Stomach (tissue), 9 donors: Measurements from ENCODE around the gene IRF2BP2. TPM values are rescaled to one million over a fixed set of nuclear protein-coding genes. Genes with fewer than 3 reads are reported as not detected.
A peak's percentile ranks its signal among the peaks of the same experiment; 100 is the strongest.

Experiments used
- DNase-seq, 2 donors: peaks; one replicate each; pipeline versions ENCODE4 v3.0.0 to v3.0.0-alpha.2; 2013 to 2019
- H3K27ac ChIP-seq, 5 donors: fragments of 200-600 bp in 4 of 5; sonication (generic) in 4 of 5; one replicate each; pipeline ENCODE4 v1.5.1; 2013 to 2019; ENCODE audit warnings: mild to moderate bottlenecking in 1 of 5, moderate library complexity in 1 of 5
- H3K27me3 ChIP-seq, 3 donors: fragments of 200-600 bp; sonication (generic); one replicate each; pipeline ENCODE4 v1.5.1; 2017 to 2019; ENCODE audit warnings: mixed run types in 1 of 3
- H3K36me3 ChIP-seq, 4 donors: fragments of 200-600 bp; sonication (generic); 1 replicate in 3 of 4; 2 replicates in 1 of 4; pipeline ENCODE4 v1.5.1; 2016 to 2019
- H3K4me1 ChIP-seq, 4 donors: fragments of 200-600 bp; sonication (generic); one replicate each; pipeline ENCODE4 v1.5.1; 2016 to 2019
- H3K4me3 ChIP-seq, 4 donors: fragments of 200-600 bp; sonication (generic) in 3 of 4; one replicate each; pipeline ENCODE4 v1.5.1; 2016 to 2019; ENCODE audit warnings: mild to moderate bottlenecking in 1 of 4
- H3K9me3 ChIP-seq, 4 donors: fragments of 200-600 bp; sonication (generic); one replicate each; pipeline ENCODE4 v1.5.1; 2016 to 2019
- EP300 ChIP-seq: sonication (generic); formaldehyde crosslinking; IDR thresholded peaks from one replicate; pipeline ENCODE4 v1.6.1; 2017; ENCODE audit warnings: antibody characterized with exemption
- POLR2A ChIP-seq, 4 donors: fragments of 450-650 bp; IDR thresholded peaks; one replicate each; pipeline ENCODE4 v1.6.1; 2016; ENCODE audit warnings: antibody characterized with exemption in 4 of 4, control low read depth in 2 of 4, mild to moderate bottlenecking in 1 of 4, moderate library complexity in 1 of 4
- POLR2AphosphoS5 ChIP-seq, 3 donors: sonication (generic); formaldehyde crosslinking; IDR thresholded peaks; one replicate each; pipeline ENCODE4 v1.6.1; 2016; ENCODE audit warnings: antibody characterized with exemption in 3 of 3
- WGBS, 5 donors: extraction: QIAGEN DNeasy Blood & Tissue Kit in 3 of 5; methylation state at CpG; one replicate each; pipeline versions ENCODE4 v1.1.5 to v1.1.7; 2013 to 2018; 5-methylcytosine and 5-hydroxymethylcytosine counted together
- intact Hi-C: fragments of 100-400 bp; cut with DNase I; formaldehyde crosslinking; loops from one replicate; pipeline ENCODE4 v1.15.1; 2023; ENCODE audit warnings: low total_unique reads
- polyA plus RNA-seq, 3 donors: library from polyadenylated mRNA; stranded (reverse); fragments of 200-250 nt; gene quantifications; one replicate each; pipeline ENCODE4 v1.2.3, GENCODE V29; 2013
- total RNA-seq, 5 donors: library from RNA; depleted of rRNA; stranded (reverse); fragments of >200 nt; gene quantifications; one replicate each; pipeline versions ENCODE4 v1.1.0 to v1.2.3, GENCODE V29; 2014 to 2016
- TF ChIP-seq, protein P1 (sequence below), 7 experiments: fragments of 450-650 bp in 4 of 7; fragments of 200-600 bp in 3 of 7; sonication (generic) in 3 of 7; IDR thresholded peaks; one replicate each; pipeline ENCODE4 v1.5.1; 2016 to 2019; ENCODE audit warnings: antibody characterized with exemption in 7 of 7, control low read depth in 2 of 7, mild to moderate bottlenecking in 1 of 7
- donor health status: healthy with polysubstance abuse.
- donor health status: Bipolar disorder and iron deficiency.
- donor health status: healthy.

IRF2BP2 gene
- total and polyA plus RNA-seq, 8 donors: 39.6 to 218 (median 63.1) TPM

DNA sequence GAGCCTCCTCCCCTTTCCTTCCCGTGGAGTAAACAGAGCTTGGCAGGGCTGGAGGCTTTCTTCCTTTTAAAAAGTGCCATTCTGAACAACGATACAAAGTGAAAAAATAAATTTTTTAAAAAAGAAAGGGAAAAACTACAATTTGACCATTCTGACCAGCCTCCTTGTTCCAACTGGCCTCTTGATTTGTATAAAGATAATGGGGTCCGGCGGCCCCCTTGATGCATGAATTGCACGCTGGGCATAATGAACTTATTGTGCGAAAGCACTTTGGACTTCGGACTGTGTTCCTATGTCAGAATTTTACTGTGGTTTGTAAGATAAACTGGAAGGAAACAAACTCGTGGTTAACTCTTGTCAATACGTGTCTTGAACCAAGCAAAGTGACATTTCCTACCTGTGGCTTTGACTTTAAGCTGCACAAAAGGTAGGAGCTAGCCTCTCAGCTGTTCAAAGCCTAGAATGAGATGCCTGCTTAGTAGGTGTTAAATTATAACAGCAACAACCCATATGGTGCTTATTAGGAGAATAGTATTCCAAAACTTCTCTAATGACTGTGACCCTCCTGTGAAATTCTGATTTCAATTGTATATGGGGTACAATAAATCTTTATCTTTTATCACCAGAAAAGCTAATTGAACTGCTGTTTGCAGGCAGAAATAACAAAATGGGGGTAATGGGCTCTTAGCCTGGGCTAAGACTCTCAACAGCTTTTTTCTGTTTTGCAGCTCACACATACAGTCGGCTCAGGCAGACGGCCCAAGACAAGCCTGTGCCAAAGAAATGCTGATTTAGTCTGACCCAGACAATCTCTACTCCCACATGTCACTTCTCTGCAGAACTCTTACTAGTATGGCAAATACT, 9.3 kb downstream of the IRF2BP2 start:
- peak; percentile 66 to 92 for DNase-seq
- intact Hi-C loops: no loop called here

DNA sequence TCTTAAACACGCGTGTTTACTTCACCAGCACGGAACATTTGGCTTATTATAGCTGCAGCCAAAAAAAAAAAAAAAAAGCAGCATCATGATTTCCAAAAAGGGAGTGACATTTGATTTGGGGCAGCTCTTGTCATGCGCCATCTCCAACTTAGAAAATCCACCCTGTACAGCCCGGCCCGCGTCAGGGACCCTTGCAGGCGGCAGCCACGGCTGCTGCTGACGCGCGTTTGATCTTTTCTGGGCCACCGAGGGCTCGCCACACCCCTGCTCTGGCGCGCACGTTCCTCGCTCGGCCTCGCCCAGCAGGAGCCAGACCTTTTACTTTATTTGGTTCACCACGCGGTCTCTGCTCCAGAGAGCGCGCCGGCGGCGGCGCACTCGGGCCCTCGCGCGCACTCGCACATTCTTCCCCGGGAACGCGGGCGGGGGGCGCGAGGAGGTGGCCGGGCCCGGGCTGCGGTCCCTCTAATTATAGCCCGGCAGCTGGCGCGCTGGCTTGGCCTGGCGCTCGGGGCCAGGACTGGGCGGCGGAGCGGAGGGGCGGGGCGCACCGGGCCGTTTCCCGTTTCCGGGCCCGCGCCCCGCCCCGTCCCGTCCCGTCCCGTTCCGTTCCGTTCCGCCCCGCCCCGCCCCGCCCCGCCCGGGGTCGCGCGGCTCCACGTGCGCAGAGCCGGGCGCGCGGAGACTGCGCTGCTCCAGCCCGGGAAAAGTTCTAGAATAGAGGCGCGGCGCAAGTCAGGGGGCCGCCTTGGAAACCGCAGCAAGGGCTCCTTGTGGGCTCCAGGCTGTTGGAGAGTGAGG, 10.2 kb downstream of the IRF2BP2 start:
- Histone ChIP-seq H3K4me1 (peaks cover 36 to 60% (median 51%) of the 10 kb centered on the region in 4 donors), H3K9me3 (no peaks in the 10 kb centered on the region), H3K27me3 (no peaks in the 10 kb centered on the region), H3K4me3 (peak overlapping the region; percentile 39 to 51 (median 44)), H3K36me3 (peaks cover 0 to 2% (median 0%) of the 10 kb centered on the region in 4 donors), H3K27ac (peak overlapping the region; percentile 99 to 100 (median 100))
- WGBS, 5 donors: 0% methylated on average over 37 to 87 of the region's 87 CpGs
- peak; percentile 89 to 96 for DNase-seq
- intact Hi-C loops: loop anchor here (10.0 kb wide), 2 partner anchors 55 to 95 kb away; no protein-coding TSS in a partner anchor
- TF ChIP-seq EP300 (peak; percentile 86), POLR2A (IDR thresholded peaks at IDR 0.05) (peak in 1 of 4 donors; percentile 37), POLR2AphosphoS5 (IDR thresholded peaks at IDR 0.05) (peak; percentile 54 to 82 (median 81))
- TF ChIP-seq, protein P1, sequence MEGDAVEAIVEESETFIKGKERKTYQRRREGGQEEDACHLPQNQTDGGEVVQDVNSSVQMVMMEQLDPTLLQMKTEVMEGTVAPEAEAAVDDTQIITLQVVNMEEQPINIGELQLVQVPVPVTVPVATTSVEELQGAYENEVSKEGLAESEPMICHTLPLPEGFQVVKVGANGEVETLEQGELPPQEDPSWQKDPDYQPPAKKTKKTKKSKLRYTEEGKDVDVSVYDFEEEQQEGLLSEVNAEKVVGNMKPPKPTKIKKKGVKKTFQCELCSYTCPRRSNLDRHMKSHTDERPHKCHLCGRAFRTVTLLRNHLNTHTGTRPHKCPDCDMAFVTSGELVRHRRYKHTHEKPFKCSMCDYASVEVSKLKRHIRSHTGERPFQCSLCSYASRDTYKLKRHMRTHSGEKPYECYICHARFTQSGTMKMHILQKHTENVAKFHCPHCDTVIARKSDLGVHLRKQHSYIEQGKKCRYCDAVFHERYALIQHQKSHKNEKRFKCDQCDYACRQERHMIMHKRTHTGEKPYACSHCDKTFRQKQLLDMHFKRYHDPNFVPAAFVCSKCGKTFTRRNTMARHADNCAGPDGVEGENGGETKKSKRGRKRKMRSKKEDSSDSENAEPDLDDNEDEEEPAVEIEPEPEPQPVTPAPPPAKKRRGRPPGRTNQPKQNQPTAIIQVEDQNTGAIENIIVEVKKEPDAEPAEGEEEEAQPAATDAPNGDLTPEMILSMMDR (IDR thresholded peaks at IDR 0.05): peak in 1 of 7 experiments; percentile 11

More for the DNA sequence above, 9.3 kb downstream of the IRF2BP2 start:
- Histone ChIP-seq H3K27ac (peak overlapping the region; percentile 99 to 100 (median 100)), H3K9me3 (no peaks in the 10 kb centered on the region), H3K4me1 (peaks cover 36 to 60% (median 51%) of the 10 kb centered on the region in 4 donors), H3K36me3 (peaks cover 0 to 3% (median under 1%) of the 10 kb centered on the region in 4 donors), H3K27me3 (no peaks in the 10 kb centered on the region), H3K4me3 (peak overlapping the region; percentile 39 to 51 (median 44))
- 0 to 2% (median 1%) methylated on average over 11 of the region's 11 CpGs for WGBS, 5 donors
- TF ChIP-seq POLR2AphosphoS5 (IDR thresholded peaks at IDR 0.05) (peak in 2 of 3 donors; percentile 79 to 82), POLR2A (IDR thresholded peaks at IDR 0.05) (peak in 1 of 4 donors; percentile 42), EP300 (no peak)
- TF ChIP-seq, protein P1 (IDR thresholded peaks at IDR 0.05): no peak

DNA sequence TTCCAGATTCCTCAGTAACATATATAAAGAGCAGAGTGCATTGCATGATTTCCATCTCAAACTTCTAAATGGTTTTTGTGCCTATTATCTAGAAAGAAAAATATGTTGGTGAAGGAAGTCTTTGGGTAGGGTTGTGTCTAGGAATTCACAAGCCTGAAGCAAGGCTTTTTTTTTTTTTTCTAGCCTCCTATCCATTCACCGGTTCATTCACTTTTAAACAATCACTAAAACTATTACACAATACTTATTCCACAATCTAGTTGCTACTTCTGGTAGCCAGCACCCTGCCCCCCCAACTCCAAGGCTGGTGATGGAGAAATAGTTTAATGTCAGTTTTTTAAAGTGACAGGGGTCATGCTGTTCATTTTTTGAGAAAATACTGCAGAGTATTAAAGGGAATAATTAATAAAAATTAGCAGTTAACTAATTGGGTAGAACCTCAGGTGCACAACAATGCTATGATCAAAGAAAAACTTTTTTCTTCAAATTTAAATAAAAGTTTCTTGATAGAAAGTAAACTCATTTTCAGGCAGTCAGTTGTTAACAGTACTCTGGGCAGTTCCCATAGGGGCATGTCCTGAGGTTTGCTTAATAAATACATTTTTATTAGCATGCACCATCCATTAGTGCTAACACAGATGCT, 10.9 kb downstream of the IRF2BP2 start:
- H3K36me3 ChIP-seq: no peaks in the 10 kb centered on the region
- intact Hi-C loops: loop anchor here (10.0 kb wide), 2 partner anchors 54 to 94 kb away; no protein-coding TSS in a partner anchor
- TF ChIP-seq POLR2A (IDR thresholded peaks at IDR 0.05) (no peak), POLR2AphosphoS5 (IDR thresholded peaks at IDR 0.05) (peak in 1 of 3 donors; percentile 12)
- TF ChIP-seq, protein P1 (IDR thresholded peaks at IDR 0.05): no peak
- peak in 1 of 2 donors; percentile 36 for DNase-seq
- peaks cover 36 to 54% (median 50%) of the 10 kb centered on the region in 4 donors for H3K4me1 ChIP-seq
- peak overlapping the region; percentile 39 to 51 (median 44) for H3K4me3 ChIP-seq
- H3K27ac ChIP-seq: peak overlapping the region; percentile 99 to 100 (median 100)
- H3K27me3 ChIP-seq: no peaks in the 10 kb centered on the region
- H3K9me3 ChIP-seq: no peaks in the 10 kb centered on the region
- 3 to 14% (median 5%) methylated on average over 1 of the region's 1 CpG for WGBS, 5 donors
